G401 (cell line): ENCODE data around the gene MRPS9. TPM values are rescaled to one million over a fixed set of nuclear protein-coding genes. Genes with fewer than 3 reads are reported as not detected.

Experiments used
- DNase-seq: peaks from one replicate; pipeline ENCODE4 v3.0.0-alpha.2; 2015; ENCODE audit warnings: low spot score
- in situ Hi-C: cut with HindIII; loops from 2 replicates; pipeline ENCODE4 v1.10.0; 2016; ENCODE audit warnings: low sequenced_read_pairs, mixed read lengths
- total RNA-seq: library from RNA; depleted of rRNA; stranded (reverse); fragments of >200 nt; shearing (Covaris generic); gene quantifications from 2 replicates; pipeline ENCODE4 v1.2.3, GENCODE V29; 2014; rRNA removed

MRPS9 gene
- total RNA-seq, result 54.3 and 58.2 TPM in 2 replicates

- in situ Hi-C loops, result no loop called here
These were observed at the start of gene MRPS9 for GRCh38 chr2:105037572-105038382. MRPS9 (plus strand) TSS chr2:105038069; CDS start chr2:105038093, 24 bp downstream.

GRCh38 chr2:105005181-105005951 is 32.5 kb upstream of the MRPS9 start:
- DNase-seq, result no peak
- in situ Hi-C loops, result no loop called here

More at GRCh38 chr2:105037572-105038382, at the start of gene MRPS9:
- peak; percentile 98 for DNase-seq

GRCh38 chr2:105007367-105007766 is 30.5 kb upstream of the MRPS9 start:
- DNase-seq, result no peak
- in situ Hi-C loops, result no loop called here

GRCh38 chr2:105032476-105032875 is 5.4 kb upstream of the MRPS9 start:
- no peak for DNase-seq
- in situ Hi-C loops, result no loop called here

GRCh38 chr2:105034170-105034569 is 3.7 kb upstream of the MRPS9 start:
- in situ Hi-C loops, result no loop called here
- no peak for DNase-seq

- DNase-seq, result peak; percentile 46
- in situ Hi-C loops, result no loop called here
These were observed 653 bp downstream of the MRPS9 start for GRCh38 chr2:105038383-105039061.

GRCh38 chr2:105039559-105039958 is 1.7 kb downstream of the MRPS9 start:
- DNase-seq, result no peak
- in situ Hi-C loops, result no loop called here

- no peak for DNase-seq
- in situ Hi-C loops, result no loop called here
These were observed 4.3 kb downstream of the MRPS9 start for GRCh38 chr2:105042189-105042588.

- in situ Hi-C loops, result no loop called here
- DNase-seq, result peak; percentile 20
These were observed 14.9 kb downstream of the MRPS9 start for GRCh38 chr2:105052773-105053172.

- in situ Hi-C loops, result no loop called here
- no peak for DNase-seq
These were observed 17.7 kb downstream of the MRPS9 start for GRCh38 chr2:105055613-105056012.

- in situ Hi-C loops, result no loop called here
These were observed 18.4 kb downstream of the MRPS9 start for GRCh38 chr2:105056245-105056644.

GRCh38 chr2:105057005-105057404 is 19.1 kb downstream of the MRPS9 start:
- in situ Hi-C loops, result no loop called here
- no peak for DNase-seq

More at GRCh38 chr2:105056245-105056644, 18.4 kb downstream of the MRPS9 start:
- DNase-seq, result no peak

GRCh38 chr2:105061560-105061959 is 23.7 kb downstream of the MRPS9 start:
- no peak for DNase-seq
- in situ Hi-C loops, result no loop called here

GRCh38 chr2:105062158-105062557 is 24.3 kb downstream of the MRPS9 start:
- no peak for DNase-seq
- in situ Hi-C loops, result no loop called here

- DNase-seq, result no peak
- in situ Hi-C loops, result no loop called here
These were observed 30.5 kb downstream of the MRPS9 start for GRCh38 chr2:105068387-105068786.

- DNase-seq, result no peak
- in situ Hi-C loops, result no loop called here
These were observed 31.0 kb downstream of the MRPS9 start for GRCh38 chr2:105068875-105069274.

GRCh38 chr2:105070010-105070865 is 32.4 kb downstream of the MRPS9 start:
- in situ Hi-C loops, result no loop called here
- DNase-seq, result no peak

- in situ Hi-C loops, result no loop called here
- DNase-seq, result no peak
These were observed 33.5 kb downstream of the MRPS9 start for GRCh38 chr2:105071379-105071778.

- in situ Hi-C loops, result no loop called here
- no peak for DNase-seq
These were observed 34.2 kb downstream of the MRPS9 start for GRCh38 chr2:105072039-105072438.
